ENCODE results near the gene CIROP. TPM values are rescaled to one million over a fixed set of nuclear protein-coding genes. Genes with fewer than 3 reads are reported as not detected.

The CIROP gene
- total and polyA plus RNA-seq, 9 of the 15 experiments (the other 6 are each of a cell fraction or from before 2014, with no cell fraction given), result not detected

DNA sequence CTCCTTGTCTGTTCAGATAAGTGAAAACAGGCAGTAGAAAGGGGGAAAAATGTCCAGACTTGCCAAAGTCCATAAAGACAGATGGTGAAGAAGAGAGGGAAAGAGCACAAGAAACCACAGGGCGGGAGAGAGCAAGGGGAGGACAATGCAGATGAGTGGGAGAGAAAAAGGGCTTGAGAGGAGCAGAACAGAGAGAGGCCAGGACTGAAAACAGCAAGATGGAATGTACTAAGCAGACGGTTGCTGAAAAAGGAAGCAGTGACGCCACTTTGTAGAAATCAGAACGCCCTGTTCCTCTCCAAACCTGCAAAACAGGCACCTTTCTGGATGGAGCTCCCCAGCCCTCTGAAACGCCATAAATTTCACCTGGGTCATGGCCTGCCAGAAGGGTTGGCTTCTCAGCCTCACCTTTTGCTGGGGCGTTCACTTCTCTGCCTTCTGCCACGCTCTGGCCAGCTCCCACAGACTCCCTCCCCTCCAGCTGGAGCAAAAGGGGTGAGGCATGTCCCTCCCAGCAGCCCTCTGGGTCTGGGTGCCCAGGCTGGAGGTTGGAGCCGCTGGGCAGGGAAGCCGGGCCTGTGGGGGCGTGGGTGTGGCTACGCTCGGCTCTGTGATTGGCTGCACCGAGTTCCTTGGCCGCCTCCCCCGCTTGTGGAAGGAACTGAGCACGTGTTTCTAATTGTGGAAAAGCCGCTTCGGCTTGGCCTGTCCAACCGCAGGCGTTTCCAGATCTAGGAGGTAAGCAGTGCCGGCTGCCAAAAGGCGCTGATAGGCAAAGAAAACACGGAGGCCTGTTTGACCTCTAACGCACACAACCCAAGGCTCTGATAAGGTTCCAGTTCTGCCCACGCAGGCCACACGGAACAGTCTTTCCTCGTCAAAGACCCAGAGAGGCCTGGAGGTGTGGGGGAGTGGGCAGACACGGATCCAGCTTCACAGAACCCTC lies 49.3 kb upstream of the CIROP start (continued):
- TF ChIP-seq, protein P1, sequence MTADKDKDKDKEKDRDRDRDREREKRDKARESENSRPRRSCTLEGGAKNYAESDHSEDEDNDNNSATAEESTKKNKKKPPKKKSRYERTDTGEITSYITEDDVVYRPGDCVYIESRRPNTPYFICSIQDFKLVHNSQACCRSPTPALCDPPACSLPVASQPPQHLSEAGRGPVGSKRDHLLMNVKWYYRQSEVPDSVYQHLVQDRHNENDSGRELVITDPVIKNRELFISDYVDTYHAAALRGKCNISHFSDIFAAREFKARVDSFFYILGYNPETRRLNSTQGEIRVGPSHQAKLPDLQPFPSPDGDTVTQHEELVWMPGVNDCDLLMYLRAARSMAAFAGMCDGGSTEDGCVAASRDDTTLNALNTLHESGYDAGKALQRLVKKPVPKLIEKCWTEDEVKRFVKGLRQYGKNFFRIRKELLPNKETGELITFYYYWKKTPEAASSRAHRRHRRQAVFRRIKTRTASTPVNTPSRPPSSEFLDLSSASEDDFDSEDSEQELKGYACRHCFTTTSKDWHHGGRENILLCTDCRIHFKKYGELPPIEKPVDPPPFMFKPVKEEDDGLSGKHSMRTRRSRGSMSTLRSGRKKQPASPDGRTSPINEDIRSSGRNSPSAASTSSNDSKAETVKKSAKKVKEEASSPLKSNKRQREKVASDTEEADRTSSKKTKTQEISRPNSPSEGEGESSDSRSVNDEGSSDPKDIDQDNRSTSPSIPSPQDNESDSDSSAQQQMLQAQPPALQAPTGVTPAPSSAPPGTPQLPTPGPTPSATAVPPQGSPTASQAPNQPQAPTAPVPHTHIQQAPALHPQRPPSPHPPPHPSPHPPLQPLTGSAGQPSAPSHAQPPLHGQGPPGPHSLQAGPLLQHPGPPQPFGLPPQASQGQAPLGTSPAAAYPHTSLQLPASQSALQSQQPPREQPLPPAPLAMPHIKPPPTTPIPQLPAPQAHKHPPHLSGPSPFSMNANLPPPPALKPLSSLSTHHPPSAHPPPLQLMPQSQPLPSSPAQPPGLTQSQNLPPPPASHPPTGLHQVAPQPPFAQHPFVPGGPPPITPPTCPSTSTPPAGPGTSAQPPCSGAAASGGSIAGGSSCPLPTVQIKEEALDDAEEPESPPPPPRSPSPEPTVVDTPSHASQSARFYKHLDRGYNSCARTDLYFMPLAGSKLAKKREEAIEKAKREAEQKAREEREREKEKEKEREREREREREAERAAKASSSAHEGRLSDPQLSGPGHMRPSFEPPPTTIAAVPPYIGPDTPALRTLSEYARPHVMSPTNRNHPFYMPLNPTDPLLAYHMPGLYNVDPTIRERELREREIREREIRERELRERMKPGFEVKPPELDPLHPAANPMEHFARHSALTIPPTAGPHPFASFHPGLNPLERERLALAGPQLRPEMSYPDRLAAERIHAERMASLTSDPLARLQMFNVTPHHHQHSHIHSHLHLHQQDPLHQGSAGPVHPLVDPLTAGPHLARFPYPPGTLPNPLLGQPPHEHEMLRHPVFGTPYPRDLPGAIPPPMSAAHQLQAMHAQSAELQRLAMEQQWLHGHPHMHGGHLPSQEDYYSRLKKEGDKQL (CRISPR knock-in tag; IDR thresholded peaks at IDR 0.05; ENCODE audit: borderline replicate concordance), result no peak
- no peak for TF ChIP-seq SREBF2 (CRISPR knock-in tag; IDR thresholded peaks at IDR 0.05)

DNA sequence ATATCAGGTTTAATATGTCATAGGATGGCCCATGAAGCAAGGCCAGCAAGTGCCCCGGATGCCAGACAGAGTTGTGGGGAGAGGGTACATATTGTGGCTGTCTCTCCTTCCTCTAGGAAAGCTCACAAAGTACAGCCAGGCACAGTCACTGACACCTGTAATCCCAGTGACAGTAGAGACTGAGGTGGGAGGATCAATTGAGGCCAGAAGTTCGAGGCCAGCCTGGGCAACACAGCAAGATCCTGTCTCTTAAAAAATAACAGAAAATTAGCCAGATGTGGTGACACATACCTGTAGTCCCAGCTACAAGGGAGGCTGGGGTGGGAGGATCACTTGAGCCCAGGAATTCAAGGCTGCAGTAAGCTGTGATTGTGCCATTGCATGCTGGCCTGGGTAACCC lies 46.6 kb upstream of the CIROP start:
- no peaks in the 10 kb centered on the region for H3K27me3 ChIP-seq (ENCODE audit: control insufficient read depth in 2 of 2, insufficient read depth in 2 of 2, low read length in 2 of 2)
- no peak for DNase-seq (ENCODE audit: extremely low read depth in 1 of 4, low spot score in 3 of 4)
- H4K20me1 ChIP-seq (replicated peaks; ENCODE audit: control insufficient read depth, insufficient read depth, low read length), result no peaks in the 10 kb centered on the region
- ATAC-seq, result no peak
- H3K4me1 ChIP-seq (replicated peaks in 1 of 2; ENCODE audit: control insufficient read depth in 2 of 2, insufficient read depth in 2 of 2, low read length in 2 of 2), result peaks cover 43 to 58% of the 10 kb centered on the region in 2 experiments
- BruUV-seq (replicated peaks), result no TSS peak
- intact Hi-C loops (cut with micrococcal nuclease) (no loop called here), in situ Hi-C loops (cut with MboI) (no loop called here)
- 73% methylated on average over 2 of the region's 2 CpGs for WGBS (ENCODE audit: insufficient coverage, low coverage, missing lambda C conversion rate)
- TF ChIP-seq WHSC1 (IDR thresholded peaks at IDR 0.05; ENCODE audit: low read length) (peak; percentile 7), PHF8 (IDR thresholded peaks at IDR 0.05; ENCODE audit: borderline replicate concordance, low read length) (no peak), ZNF121 (CRISPR knock-in tag; conservative IDR thresholded peaks at IDR 0.05) (peak; percentile 86)
- H3K4me3 ChIP-seq, result no peak overlapping the region
- no peak overlapping the region for H2AFZ ChIP-seq (ENCODE audit: low read depth, low read length)
- H3K9ac ChIP-seq (ENCODE audit: insufficient read depth in 1 of 2, low read depth in 2 of 2, low read length in 2 of 2), result no peak overlapping the region
- no peaks in the 10 kb centered on the region for H3K9me3 ChIP-seq (replicated peaks; ENCODE audit: control insufficient read depth, insufficient read depth, low read depth, low read length)
- H3K4me2 ChIP-seq (ENCODE audit: insufficient read depth, low read length), result no peak overlapping the region
- no peaks in the 10 kb centered on the region for H3K36me3 ChIP-seq (ENCODE audit: control insufficient read depth, insufficient read depth, low read length)
- no peaks in the 10 kb centered on the region for H3K9me1 ChIP-seq (ENCODE audit: control insufficient read depth, insufficient read depth, low read length)
- H3K27ac ChIP-seq (ENCODE audit: extremely low read depth, low read depth, low read length), result no peak overlapping the region
- FAIRE-seq, result no peak
- peaks cover 5% of the 10 kb centered on the region; the same call in 2 of the 3 replicates for H3K79me2 ChIP-seq (ENCODE audit: control insufficient read depth, insufficient read depth, low read length)
- ChIA-PET CTCF (ENCODE audit: low intra/inter-chr PET ratio) (no interaction called here), POLR2A (interaction anchor here (1.5 kb wide), 1 partner anchor 11 kb away, joined by 3 read pairs; no protein-coding TSS in a partner anchor)

Data from K562 (cell line).